Activated CD4-positive, alpha-beta T cell treated with anti-CD3 and anti-CD28 coated beads, Interleukin-2, amount 10 ng/mL, durations not matched to agents 7 days and 5 days (primary cell): ENCODE data around the gene PRICKLE2. TPM values are rescaled to one million over a fixed set of nuclear protein-coding genes. Genes with fewer than 3 reads are reported as not detected.

Source experiments
- CTCF ChIA-PET: fragments of 350-600 bp; sonication (Branson Sonifier 250); formaldehyde crosslinking; loops from one replicate; lab custom pipeline; 2021; ENCODE audit warnings: antibody characterized with exemption; lab: Charles Lee
- POLR2A ChIA-PET: fragments of 350-600 bp; sonication (Branson Sonifier 250); formaldehyde crosslinking; loops from one replicate; lab custom pipeline; 2021; ENCODE audit warnings: antibody characterized with exemption; lab: Charles Lee
- DNase-seq: peaks from one replicate; pipeline ENCODE4 v3.0.0-alpha.2; 2020
- H3K27ac Mint-ChIP-seq: one replicate; pipeline ENCODE4 v1.8.0; 2021; ENCODE audit warnings: mild to moderate bottlenecking, moderate library complexity, mixed read lengths
- H3K27me3 Mint-ChIP-seq: one replicate; pipeline ENCODE4 v1.8.0; 2021; ENCODE audit warnings: mixed read lengths
- H3K36me3 Mint-ChIP-seq: one replicate; pipeline ENCODE4 v1.8.0; 2021; ENCODE audit warnings: low read depth, mixed read lengths
- H3K4me1 Mint-ChIP-seq: one replicate; pipeline ENCODE4 v1.8.0; 2021; ENCODE audit warnings: mixed read lengths
- H3K4me3 Mint-ChIP-seq: one replicate; pipeline ENCODE4 v1.8.0; 2021; ENCODE audit warnings: mild to moderate bottlenecking, moderate library complexity, mixed read lengths
- H3K9me3 Mint-ChIP-seq: one replicate; pipeline ENCODE4 v1.8.0; 2021; ENCODE audit warnings: mixed read lengths
- total RNA-seq, 2 experiments: library from RNA; stranded (reverse); gene quantifications; one replicate each; pipeline ENCODE4 v1.2.3, GENCODE V29; 2021

Gene PRICKLE2
- total RNA-seq, 2 experiments from 2014 or later, result not detected

GRCh38 chr3:64134882-64135281, 90.4 kb downstream of the PRICKLE2 start:
- no peak for DNase-seq
- ChIA-PET CTCF (no interaction called here), POLR2A (no interaction called here)
- Mint-ChIP-seq H3K27ac (no peak overlapping the region), H3K9me3 (no peaks in the 10 kb centered on the region), H3K4me1 (no peaks in the 10 kb centered on the region), H3K27me3 (no peaks in the 10 kb centered on the region), H3K36me3 (no peaks in the 10 kb centered on the region), H3K4me3 (no peak overlapping the region)

DNA sequence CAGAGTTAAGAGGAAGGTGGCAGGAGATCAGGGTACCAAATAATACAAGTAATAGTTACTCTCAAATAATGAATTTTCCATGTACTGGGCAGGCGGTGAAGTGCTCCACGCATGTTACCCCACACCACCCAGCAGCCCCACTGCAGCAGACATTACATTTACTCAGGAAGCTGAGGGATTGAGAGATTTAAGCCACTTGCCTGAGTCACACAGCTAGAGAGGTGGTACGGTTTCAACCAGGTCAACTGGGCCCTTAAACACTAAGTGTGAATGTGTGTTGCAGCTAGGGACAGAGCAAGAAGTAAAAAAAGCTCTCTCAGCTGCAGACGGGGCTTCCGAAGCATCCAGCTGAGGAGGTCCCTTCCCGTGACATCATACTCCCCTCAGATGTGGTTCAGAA, 91.3 kb downstream of the PRICKLE2 start:
- CTCF ChIA-PET, result no interaction called here
- Mint-ChIP-seq H3K4me3 (no peak overlapping the region), H3K4me1 (no peaks in the 10 kb centered on the region), H3K9me3 (no peaks in the 10 kb centered on the region), H3K36me3 (no peaks in the 10 kb centered on the region), H3K27me3 (no peaks in the 10 kb centered on the region), H3K27ac (no peak overlapping the region)
- POLR2A ChIA-PET, result no interaction called here
- DNase-seq, result no peak

DNA sequence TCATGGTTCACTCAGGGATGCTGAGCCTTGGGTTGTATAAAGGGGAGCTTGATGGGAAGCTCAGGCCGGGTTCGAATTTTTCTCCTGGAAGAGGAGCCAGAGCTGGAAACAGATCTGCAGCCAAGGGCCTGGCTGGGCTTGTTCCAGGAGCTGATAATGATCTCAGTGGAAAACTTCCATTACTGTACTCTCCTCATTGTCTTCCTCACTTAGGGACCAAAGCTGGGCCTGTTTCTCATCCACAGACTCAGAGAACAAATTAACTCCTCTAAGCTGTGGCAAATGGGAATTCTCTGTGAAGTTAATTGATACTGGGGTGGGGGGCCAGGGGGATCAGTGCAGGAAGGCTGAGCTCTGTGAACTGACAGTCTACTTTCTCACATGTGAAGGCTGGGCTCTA, 92.0 kb downstream of the PRICKLE2 start:
- CTCF ChIA-PET, result no interaction called here
- H3K36me3 Mint-ChIP-seq, result no peaks in the 10 kb centered on the region
- no peaks in the 10 kb centered on the region for H3K9me3 Mint-ChIP-seq
- no peak overlapping the region for H3K4me3 Mint-ChIP-seq
- POLR2A ChIA-PET, result no interaction called here
- peaks cover 2% of the 10 kb centered on the region for H3K27me3 Mint-ChIP-seq
- no peak overlapping the region for H3K27ac Mint-ChIP-seq
- DNase-seq, result no peak
- no peaks in the 10 kb centered on the region for H3K4me1 Mint-ChIP-seq

DNA sequence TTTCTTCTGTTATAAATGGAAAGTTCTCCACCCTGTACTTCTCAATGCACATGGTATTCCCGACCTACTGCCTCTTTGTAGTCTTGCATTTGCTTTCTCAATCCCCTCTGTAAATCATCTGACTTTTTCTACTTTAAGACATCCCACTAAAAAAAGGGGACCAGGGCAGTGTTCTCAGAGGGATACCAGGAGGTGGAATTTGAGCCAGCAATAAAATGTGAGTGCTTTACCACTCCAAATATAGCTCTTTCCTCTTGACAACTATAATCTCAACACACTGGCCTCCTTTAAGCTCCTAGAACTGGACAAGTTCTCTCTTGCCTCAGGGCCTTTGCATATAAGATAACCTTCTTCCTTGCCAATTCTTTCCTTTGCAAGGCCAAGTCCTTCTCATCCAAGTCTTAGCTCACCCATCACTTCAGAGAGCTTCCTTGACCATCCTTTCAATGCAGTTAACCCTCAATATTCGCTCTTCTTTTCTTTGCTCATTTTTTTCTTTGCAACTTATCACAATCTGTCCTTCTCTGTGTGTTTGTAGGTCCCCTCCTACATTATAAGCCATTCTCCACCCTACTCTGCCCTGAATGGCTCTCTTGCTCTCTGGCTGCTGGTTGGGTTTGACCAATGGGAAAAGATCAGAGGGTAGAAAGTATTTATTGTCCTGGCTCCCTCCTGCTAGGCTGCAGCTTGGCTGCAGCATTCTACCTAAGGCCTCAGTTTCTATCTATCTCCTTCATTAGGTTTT, 93.4 kb downstream of the PRICKLE2 start:
- Mint-ChIP-seq H3K9me3 (no peaks in the 10 kb centered on the region), H3K4me1 (no peaks in the 10 kb centered on the region), H3K36me3 (no peaks in the 10 kb centered on the region), H3K27ac (no peak overlapping the region), H3K27me3 (peaks cover 2% of the 10 kb centered on the region), H3K4me3 (no peak overlapping the region)
- ChIA-PET POLR2A (no interaction called here), CTCF (interaction anchor here (1.0 kb wide), 1 partner anchor 8 kb away, joined by 3 read pairs; no protein-coding TSS in a partner anchor)
- DNase-seq, result no peak

DNA sequence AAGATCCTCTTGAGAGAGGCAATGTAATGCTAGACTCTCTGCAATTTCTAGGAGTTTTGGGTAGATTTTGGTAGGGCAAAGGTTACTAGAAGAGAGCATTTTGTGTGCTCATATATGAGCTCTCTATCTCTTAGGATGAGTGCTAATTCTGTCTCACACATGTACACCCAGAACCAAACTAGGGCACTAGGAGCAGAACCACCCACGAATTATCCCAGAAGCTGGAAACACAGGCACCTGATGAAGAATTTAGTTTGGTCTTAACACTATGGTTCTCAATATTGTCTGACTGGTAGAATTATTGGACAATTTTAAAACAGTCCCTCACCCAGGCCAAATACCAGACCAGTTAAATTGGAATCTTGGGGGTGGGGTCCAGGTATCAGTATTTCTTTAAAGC, 94.8 kb downstream of the PRICKLE2 start:
- Mint-ChIP-seq H3K4me3 (no peak overlapping the region), H3K27me3 (peaks cover 2% of the 10 kb centered on the region), H3K36me3 (no peaks in the 10 kb centered on the region), H3K9me3 (no peaks in the 10 kb centered on the region), H3K27ac (no peak overlapping the region), H3K4me1 (no peaks in the 10 kb centered on the region)
- ChIA-PET POLR2A (no interaction called here), CTCF (no interaction called here)
- no peak for DNase-seq

DNA sequence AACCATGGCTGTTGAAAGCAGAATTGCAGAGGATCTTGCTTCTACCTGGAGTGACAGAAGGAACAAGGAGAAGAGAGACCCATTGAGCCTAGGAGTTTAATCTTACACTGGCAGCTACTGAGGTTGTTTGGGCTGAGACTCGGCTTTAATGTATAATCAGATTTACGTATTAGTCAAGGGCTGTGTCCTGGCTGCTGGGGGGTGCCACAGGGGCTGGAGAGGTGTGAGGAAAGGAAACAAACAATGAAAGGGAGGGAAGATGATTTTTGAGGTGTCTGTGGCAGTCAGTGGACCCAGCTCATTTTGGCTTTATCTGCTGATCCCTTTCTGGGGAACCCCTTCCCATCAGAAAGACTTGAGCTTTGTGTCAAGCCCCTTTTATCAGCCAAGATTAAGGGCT, 95.7 kb downstream of the PRICKLE2 start:
- Mint-ChIP-seq H3K27ac (no peak overlapping the region), H3K4me1 (no peaks in the 10 kb centered on the region), H3K4me3 (no peak overlapping the region), H3K27me3 (peaks cover 2% of the 10 kb centered on the region), H3K9me3 (no peaks in the 10 kb centered on the region), H3K36me3 (no peaks in the 10 kb centered on the region)
- POLR2A ChIA-PET, result no interaction called here
- no peak for DNase-seq
- CTCF ChIA-PET, result interaction anchor here (0.6 kb wide), 1 partner anchor 368 kb away, joined by 3 read pairs; no protein-coding TSS in a partner anchor

- no peak for DNase-seq
- CTCF ChIA-PET, result interaction anchor here (0.6 kb wide), 1 partner anchor 369 kb away, joined by 3 read pairs; no protein-coding TSS in a partner anchor
- H3K36me3 Mint-ChIP-seq, result no peaks in the 10 kb centered on the region
- POLR2A ChIA-PET, result no interaction called here
- peaks cover 2% of the 10 kb centered on the region for H3K27me3 Mint-ChIP-seq
- no peak overlapping the region for H3K4me3 Mint-ChIP-seq
- H3K9me3 Mint-ChIP-seq, result no peaks in the 10 kb centered on the region
- no peak overlapping the region for H3K27ac Mint-ChIP-seq
- no peaks in the 10 kb centered on the region for H3K4me1 Mint-ChIP-seq
Observed at GRCh38 chr3:64129106-64129505, 96.2 kb downstream of the PRICKLE2 start.

DNA sequence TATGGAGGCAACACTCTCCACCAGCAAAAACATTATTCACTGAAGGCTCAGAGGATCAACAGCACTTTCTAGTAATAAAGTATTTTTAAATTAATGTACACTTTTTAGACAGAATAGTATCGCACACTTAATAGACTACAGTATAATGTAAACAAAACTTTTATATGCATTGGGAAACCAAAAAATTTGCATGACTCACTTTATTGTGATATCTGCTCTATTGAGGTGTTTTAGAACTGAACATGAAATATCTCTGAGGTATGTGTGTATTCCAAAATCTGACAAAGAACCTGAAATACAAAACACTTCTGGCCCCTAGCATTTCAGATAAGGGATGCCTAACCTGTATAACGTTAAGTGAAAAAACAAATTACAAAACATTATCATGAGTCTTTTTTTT, 99.7 kb downstream of the PRICKLE2 start:
- Mint-ChIP-seq H3K9me3 (no peaks in the 10 kb centered on the region), H3K36me3 (no peaks in the 10 kb centered on the region), H3K4me1 (no peaks in the 10 kb centered on the region), H3K27me3 (peaks cover 2% of the 10 kb centered on the region), H3K4me3 (no peak overlapping the region), H3K27ac (no peak overlapping the region)
- POLR2A ChIA-PET, result no interaction called here
- CTCF ChIA-PET, result no interaction called here
- DNase-seq, result no peak

DNA sequence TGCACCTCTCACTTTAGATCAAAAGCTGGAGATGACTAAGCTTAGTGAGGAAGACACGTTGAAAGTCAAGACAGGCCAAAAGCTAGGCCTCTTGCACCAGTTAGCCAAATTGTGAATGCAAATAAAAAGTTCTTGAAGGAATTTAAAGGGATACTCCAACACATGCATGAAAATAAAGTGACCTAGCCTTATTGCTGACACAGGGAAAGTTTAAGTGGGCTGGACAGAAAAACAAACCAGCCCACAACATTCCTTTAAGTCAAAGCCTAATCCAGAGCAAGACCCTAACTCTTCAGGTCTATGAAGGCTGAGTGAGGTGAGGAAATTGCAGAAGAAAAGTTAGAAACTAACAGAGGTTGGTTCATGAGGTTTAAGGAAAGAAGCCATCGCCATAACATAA, 101.3 kb downstream of the PRICKLE2 start:
- no peak overlapping the region for H3K27ac Mint-ChIP-seq
- no peak for DNase-seq
- no peak overlapping the region for H3K4me3 Mint-ChIP-seq
- POLR2A ChIA-PET, result no interaction called here
- peaks cover 5% of the 10 kb centered on the region for H3K27me3 Mint-ChIP-seq
- no peaks in the 10 kb centered on the region for H3K4me1 Mint-ChIP-seq
- CTCF ChIA-PET, result no interaction called here
- no peaks in the 10 kb centered on the region for H3K9me3 Mint-ChIP-seq
- H3K36me3 Mint-ChIP-seq, result no peaks in the 10 kb centered on the region

GRCh38 chr3:64122476-64122875, 102.8 kb downstream of the PRICKLE2 start:
- H3K27ac Mint-ChIP-seq, result no peak overlapping the region
- ChIA-PET CTCF (no interaction called here), POLR2A (no interaction called here)
- no peaks in the 10 kb centered on the region for H3K4me1 Mint-ChIP-seq
- no peaks in the 10 kb centered on the region for H3K36me3 Mint-ChIP-seq
- no peak overlapping the region for H3K4me3 Mint-ChIP-seq
- no peak for DNase-seq
- H3K9me3 Mint-ChIP-seq, result no peaks in the 10 kb centered on the region
- H3K27me3 Mint-ChIP-seq, result peaks cover 3% of the 10 kb centered on the region

DNA sequence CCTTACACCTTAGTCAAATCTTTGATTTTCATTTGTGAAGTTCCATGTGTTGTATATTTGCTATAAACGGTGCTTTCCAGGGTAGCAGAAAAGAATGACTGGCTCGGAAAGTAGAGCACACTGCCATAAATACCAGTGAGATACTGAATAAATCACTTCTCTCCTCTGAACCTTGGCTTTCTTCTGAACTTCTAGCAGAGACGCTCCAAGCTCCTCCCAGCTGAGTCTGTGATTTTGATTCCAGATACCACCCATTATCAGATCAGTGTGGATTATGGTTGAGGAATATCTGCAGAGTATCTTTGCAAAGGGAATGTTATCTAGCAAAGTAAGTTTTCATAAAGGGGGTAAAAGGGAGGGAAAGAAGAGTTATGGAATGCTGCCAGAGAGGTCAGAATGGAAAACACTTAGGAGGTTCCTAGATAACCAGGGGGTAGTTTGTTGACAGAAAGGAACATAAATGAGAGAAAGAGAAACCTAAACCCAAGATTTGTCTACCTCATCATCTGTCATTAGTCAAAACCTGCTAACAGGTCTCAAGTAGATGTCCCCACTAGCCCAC, 103.4 kb downstream of the PRICKLE2 start:
- no peak for DNase-seq
- no peak overlapping the region for H3K27ac Mint-ChIP-seq
- no peak overlapping the region for H3K4me3 Mint-ChIP-seq
- H3K9me3 Mint-ChIP-seq, result no peaks in the 10 kb centered on the region
- ChIA-PET CTCF (no interaction called here), POLR2A (no interaction called here)
- no peaks in the 10 kb centered on the region for H3K36me3 Mint-ChIP-seq
- peaks cover 6% of the 10 kb centered on the region for H3K27me3 Mint-ChIP-seq
- H3K4me1 Mint-ChIP-seq, result no peaks in the 10 kb centered on the region

- Mint-ChIP-seq H3K4me1 (no peaks in the 10 kb centered on the region), H3K9me3 (peaks cover under 1% of the 10 kb centered on the region), H3K36me3 (no peaks in the 10 kb centered on the region), H3K4me3 (no peak overlapping the region), H3K27ac (no peak overlapping the region), H3K27me3 (peaks cover 7% of the 10 kb centered on the region)
- DNase-seq, result no peak
- CTCF ChIA-PET, result no interaction called here
- POLR2A ChIA-PET, result no interaction called here
Observed at GRCh38 chr3:64120876-64121275, 104.4 kb downstream of the PRICKLE2 start.

DNA sequence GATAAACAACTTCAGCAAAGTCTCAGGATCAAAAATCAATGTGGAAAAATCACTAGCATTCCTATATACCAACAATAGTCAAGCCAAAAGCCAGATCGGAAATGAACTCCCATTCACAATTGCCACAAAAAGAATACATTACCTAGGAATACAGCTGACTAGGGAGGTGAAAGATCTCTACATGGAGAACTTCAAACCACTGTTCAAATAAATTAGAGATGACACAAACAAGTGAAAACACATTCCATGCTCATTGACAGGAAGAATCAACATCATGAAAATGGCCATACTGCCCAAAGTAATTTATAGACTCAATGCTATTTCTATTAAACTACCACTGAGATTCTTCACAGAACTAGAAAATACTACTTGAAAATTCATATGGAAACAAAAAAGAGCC, 107.8 kb downstream of the PRICKLE2 start:
- no peaks in the 10 kb centered on the region for H3K4me1 Mint-ChIP-seq
- peaks cover 13% of the 10 kb centered on the region for H3K27me3 Mint-ChIP-seq
- CTCF ChIA-PET, result no interaction called here
- H3K27ac Mint-ChIP-seq, result no peak overlapping the region
- no peak for DNase-seq
- H3K36me3 Mint-ChIP-seq, result no peaks in the 10 kb centered on the region
- peaks cover 4% of the 10 kb centered on the region for H3K9me3 Mint-ChIP-seq
- POLR2A ChIA-PET, result no interaction called here
- no peak overlapping the region for H3K4me3 Mint-ChIP-seq
